AG10803 (cell line): ENCODE data around the gene KDM4B.

Source experiments
- DNase-seq: peaks from one replicate; pipeline ENCODE4 v3.0.0; 2010; ENCODE audit warnings: low read depth
- H3K4me3 ChIP-seq: 2 replicates; pipeline ENCODE4 v1.5.1; 2011; ENCODE audit warnings: mild to moderate bottlenecking, low read length, control low read depth
- TF ChIP-seq, protein P1 (sequence below): conservative IDR thresholded peaks from 2 replicates; pipeline ENCODE4 v1.5.1; 2011; ENCODE audit warnings: mild to moderate bottlenecking, low read length, control low read depth, inconsistent platforms

Gene KDM4B

DNA sequence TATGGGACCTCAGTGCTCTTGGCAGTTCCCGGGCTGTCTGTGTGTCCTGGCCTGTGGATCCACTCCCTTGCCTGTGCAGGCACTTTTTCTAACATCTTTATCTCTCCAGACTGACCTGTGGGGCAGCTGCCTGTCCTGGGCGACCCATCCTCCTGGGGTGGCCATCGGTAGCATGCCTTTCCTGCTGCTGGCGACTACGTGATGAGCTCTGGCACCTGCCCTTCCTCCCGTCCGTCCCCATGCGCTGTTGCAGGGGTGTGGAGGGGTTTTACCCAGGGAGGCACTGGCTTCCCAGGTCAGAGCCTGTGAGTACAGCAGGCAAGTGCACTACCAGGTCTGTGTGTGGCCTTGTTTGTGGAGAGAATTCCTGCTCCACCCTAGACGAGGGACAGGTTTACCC, 93.3 kb downstream of the KDM4B start:
- no peak for DNase-seq
- no peak overlapping the region for H3K4me3 ChIP-seq
- TF ChIP-seq, protein P1, sequence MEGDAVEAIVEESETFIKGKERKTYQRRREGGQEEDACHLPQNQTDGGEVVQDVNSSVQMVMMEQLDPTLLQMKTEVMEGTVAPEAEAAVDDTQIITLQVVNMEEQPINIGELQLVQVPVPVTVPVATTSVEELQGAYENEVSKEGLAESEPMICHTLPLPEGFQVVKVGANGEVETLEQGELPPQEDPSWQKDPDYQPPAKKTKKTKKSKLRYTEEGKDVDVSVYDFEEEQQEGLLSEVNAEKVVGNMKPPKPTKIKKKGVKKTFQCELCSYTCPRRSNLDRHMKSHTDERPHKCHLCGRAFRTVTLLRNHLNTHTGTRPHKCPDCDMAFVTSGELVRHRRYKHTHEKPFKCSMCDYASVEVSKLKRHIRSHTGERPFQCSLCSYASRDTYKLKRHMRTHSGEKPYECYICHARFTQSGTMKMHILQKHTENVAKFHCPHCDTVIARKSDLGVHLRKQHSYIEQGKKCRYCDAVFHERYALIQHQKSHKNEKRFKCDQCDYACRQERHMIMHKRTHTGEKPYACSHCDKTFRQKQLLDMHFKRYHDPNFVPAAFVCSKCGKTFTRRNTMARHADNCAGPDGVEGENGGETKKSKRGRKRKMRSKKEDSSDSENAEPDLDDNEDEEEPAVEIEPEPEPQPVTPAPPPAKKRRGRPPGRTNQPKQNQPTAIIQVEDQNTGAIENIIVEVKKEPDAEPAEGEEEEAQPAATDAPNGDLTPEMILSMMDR, result no peak

DNA sequence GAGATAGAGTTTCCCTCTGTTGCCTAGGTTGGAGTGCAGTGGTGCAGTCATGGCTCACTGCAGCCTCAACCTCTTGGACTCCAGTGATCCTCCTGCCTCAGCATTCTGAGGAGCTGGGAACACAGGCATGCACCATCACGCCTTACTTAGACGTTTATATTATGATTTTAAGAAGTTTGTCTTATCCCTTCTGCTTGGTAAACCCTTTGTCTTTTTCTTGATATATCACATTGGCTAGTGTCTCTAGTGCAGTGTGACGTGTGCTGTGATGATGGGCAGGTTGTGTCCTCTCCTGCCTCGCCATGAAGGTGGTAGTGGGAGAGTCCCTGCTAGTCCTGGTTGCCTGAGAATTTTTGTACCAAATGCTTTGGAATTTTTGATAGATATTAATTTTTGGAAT, 93.9 kb downstream of the KDM4B start:
- DNase-seq, result no peak
- no peak overlapping the region for H3K4me3 ChIP-seq
- TF ChIP-seq, protein P1, result no peak

GRCh38 chr19:5063873-5064645, 95.1 kb downstream of the KDM4B start:
- DNase-seq, result no peak
- H3K4me3 ChIP-seq, result no peak overlapping the region
- TF ChIP-seq, protein P1, result no peak

DNA sequence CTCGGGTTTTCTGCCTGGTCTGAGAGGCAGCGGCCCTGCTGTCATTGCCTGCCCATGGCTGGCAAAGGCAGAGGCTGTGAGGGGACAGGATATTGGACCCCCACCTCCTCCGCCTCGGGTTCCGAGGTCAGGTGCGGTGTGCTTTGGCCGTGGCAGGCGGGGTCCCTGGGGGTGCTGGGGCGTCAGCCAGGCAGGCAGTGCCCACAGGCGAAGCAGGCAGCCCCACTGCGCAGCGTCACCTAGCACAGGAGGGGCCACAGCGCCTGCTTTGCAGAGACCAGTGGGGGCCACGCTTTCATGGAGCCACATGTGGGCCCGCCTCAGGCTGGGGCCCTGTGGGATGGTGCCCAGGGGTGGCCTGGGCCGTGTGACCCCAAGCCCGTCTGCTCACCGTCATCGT, 96.0 kb downstream of the KDM4B start:
- no peak for DNase-seq
- TF ChIP-seq, protein P1, result no peak

DNA sequence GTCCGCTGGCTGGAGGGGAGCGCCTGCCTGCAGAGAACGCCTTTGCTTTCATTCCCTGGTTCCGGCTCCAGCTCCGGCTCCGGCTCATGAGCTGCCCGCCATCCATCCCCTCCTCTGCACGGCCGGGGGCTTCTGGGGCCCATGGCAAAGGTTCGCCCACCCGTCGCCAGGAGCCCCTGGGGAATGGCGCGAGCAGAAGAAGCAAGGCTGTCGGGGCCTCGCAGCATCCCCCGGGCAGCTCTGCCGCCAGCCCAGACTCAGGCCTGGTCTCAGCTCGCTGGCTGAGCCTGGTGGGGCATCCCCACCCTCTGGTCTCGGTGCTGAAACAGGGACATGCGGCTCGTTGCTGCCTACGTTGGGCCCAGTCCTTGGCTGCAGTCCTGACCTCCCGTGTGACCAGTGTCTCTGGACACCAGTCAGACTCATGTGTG, 96.8 kb downstream of the KDM4B start:
- no peak overlapping the region for H3K4me3 ChIP-seq
- DNase-seq, result no peak
- TF ChIP-seq, protein P1, result no peak

More for the DNA sequence above, 96.0 kb downstream of the KDM4B start:
- H3K4me3 ChIP-seq, result no peak overlapping the region

DNA sequence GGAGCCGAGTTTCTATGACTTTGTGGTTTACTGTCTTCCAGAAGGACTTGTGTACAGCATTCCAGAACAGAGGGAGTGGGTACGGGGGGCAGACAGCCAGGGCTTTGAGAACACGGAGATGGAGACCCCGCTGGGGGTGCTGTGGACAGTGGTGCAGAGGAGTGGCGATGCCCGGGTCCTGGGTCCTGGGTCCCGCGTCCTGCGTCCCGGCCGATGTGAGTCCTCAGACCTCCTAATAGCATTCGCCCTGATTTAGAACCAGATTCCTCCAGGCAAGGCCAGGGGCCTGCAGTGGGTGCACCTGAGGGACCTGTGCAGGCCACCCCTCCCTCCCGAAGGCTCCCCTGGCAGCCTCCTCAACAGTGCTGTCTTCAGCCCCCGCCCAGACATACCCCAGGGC, 97.9 kb downstream of the KDM4B start:
- no peak overlapping the region for H3K4me3 ChIP-seq
- TF ChIP-seq, protein P1, result no peak
- no peak for DNase-seq

DNA sequence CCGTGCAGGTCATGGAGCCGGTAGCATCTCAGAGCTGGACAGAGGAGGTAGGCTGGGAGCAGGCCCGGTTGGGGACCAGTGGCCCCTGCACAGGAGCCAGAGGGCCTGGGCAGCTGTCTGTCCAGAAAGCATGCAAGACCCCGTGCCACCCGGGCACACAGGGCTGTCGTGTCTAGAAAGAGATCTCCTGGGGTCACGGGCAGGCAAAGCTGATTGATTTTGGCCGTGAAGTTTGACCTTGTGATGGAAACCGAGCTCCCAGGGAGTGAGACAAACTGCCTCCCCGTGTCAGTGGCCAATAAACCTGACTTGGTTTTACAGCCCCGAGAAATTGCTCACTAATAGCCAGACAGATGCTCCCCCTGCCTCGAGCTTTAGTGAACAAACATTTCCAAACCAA, 98.8 kb downstream of the KDM4B start:
- DNase-seq, result no peak
- no peak overlapping the region for H3K4me3 ChIP-seq
- TF ChIP-seq, protein P1, result no peak
